GM23248 (cell line): ENCODE data around the gene TAF10.

Experiments
- EZH2 ChIP-seq: fragments of 200-600 bp; sonication (generic); IDR thresholded peaks from 2 replicates; pipeline ENCODE4 v1.6.1; 2018; ENCODE audit warnings: antibody characterized with exemption, mild to moderate bottlenecking; ENCODE audit not compliant: insufficient read depth, poor library complexity, severe bottlenecking
- EZH2phosphoT487 ChIP-seq: fragments of 200-600 bp; sonication (generic); IDR thresholded peaks from 2 replicates; pipeline ENCODE4 v1.6.1; 2018; ENCODE audit warnings: antibody characterized with exemption, moderate library complexity, mild to moderate bottlenecking, low read depth; ENCODE audit not compliant: insufficient read depth

GRCh38 chr11:6563667-6564066 lies 48.3 kb downstream of the TAF10 start:
- TF ChIP-seq EZH2: no peak
- TF ChIP-seq EZH2phosphoT487: no peak
